ENCODE measurements around the gene PLD4.

The PLD4 gene, protein sequence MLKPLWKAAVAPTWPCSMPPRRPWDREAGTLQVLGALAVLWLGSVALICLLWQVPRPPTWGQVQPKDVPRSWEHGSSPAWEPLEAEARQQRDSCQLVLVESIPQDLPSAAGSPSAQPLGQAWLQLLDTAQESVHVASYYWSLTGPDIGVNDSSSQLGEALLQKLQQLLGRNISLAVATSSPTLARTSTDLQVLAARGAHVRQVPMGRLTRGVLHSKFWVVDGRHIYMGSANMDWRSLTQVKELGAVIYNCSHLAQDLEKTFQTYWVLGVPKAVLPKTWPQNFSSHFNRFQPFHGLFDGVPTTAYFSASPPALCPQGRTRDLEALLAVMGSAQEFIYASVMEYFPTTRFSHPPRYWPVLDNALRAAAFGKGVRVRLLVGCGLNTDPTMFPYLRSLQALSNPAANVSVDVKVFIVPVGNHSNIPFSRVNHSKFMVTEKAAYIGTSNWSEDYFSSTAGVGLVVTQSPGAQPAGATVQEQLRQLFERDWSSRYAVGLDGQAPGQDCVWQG

GRCh38 chr14:104924421-104925213 is at the start of gene PLD4:
Gene PLD4 (plus strand): TSS chr14:104924879. CDS start chr14:104927141, 2,262 bp downstream.
- POLR2A ChIA-PET = no interaction called here
- DNase-seq (ENCODE audit: low read depth, low spot score) = no peak
- CTCF ChIA-PET = interaction anchor here (0.9 to 3.9 kb wide), 4 partner anchors 9 to 120 kb away, joined by 3 to 14 read pairs (median 7); no protein-coding TSS in a partner anchor
- H3K4me3 ChIP-seq (ENCODE audit: low read depth, low read length) = no peak within 1 kb of the TSS
- TF ChIP-seq CTCF (IDR thresholded peaks at IDR 0.05; ENCODE audit: insufficient read depth, low read length, missing control alignments) = no peak

- DNase-seq (ENCODE audit: low read depth, low spot score) = no peak
- POLR2A ChIA-PET = no interaction called here
Measured at GRCh38 chr14:104875412-104875751, 49.3 kb upstream of the PLD4 start.

GRCh38 chr14:104875811-104876210 is 48.9 kb upstream of the PLD4 start:
- TF ChIP-seq CTCF (IDR thresholded peaks at IDR 0.05; ENCODE audit: insufficient read depth, low read length, missing control alignments) = no peak
- CTCF ChIA-PET = interaction anchor here (1.1 to 1.7 kb wide), 3 partner anchors 21 to 106 kb away, joined by 3 to 6 read pairs (median 3); no protein-coding TSS in a partner anchor
- no peak overlapping the region for H3K4me3 ChIP-seq (ENCODE audit: low read depth, low read length)
- POLR2A ChIA-PET = no interaction called here
- DNase-seq (ENCODE audit: low read depth, low spot score) = no peak

More at GRCh38 chr14:104875412-104875751, 49.3 kb upstream of the PLD4 start:
- CTCF ChIA-PET = interaction anchor here (1.1 kb wide), 1 partner anchor 105 kb away, joined by 3 read pairs; no protein-coding TSS in a partner anchor
- no peak overlapping the region for H3K4me3 ChIP-seq (ENCODE audit: low read depth, low read length)
- no peak for TF ChIP-seq CTCF (IDR thresholded peaks at IDR 0.05; ENCODE audit: insufficient read depth, low read length, missing control alignments)

GRCh38 chr14:104876251-104876699 is 48.4 kb upstream of the PLD4 start:
- TF ChIP-seq CTCF (IDR thresholded peaks at IDR 0.05; ENCODE audit: insufficient read depth, low read length, missing control alignments) = no peak
- ChIA-PET CTCF (interaction anchor here (1.2 to 1.7 kb wide), 2 partner anchors 20 to 22 kb away, joined by 3 to 6 read pairs; no protein-coding TSS in a partner anchor), POLR2A (no interaction called here)
- H3K4me3 ChIP-seq (ENCODE audit: low read depth, low read length) = no peak overlapping the region
- DNase-seq (ENCODE audit: low read depth, low spot score) = no peak

DNA sequence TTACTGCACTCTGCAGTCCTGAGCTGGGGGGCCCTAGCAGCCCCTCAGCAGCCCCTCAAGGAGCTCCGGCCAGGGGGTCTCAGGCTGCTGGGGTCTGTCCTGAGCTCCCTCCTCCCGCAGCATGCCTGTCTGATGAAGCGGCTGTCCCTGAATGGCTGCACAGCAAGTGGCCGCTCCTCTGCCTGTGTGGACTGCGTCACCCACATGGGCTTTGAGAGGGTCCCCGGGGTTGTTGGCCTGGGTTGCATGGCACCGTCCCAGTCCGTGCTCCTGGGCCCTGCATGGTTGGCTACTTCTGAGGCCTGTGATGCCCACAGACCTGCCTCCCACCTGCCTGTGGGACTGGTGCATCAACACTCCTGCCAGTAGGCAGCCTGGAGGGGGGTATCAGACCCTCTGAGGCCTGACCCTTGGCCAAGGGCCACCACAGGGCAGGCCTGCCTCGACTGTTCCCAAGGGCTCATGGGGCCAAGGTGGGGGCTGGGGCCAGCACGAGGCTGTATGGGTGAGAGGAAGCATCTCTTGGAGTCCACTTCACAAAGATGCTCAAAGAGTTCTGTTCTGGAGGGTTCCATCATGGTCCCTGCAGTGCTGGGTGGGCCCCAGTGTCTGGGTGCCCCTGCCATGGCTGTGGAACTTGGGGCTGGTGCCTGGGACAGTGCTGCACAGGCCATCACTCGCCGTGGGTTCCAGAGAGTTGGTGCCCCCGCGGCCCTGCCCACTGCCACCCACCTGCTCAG is 47.4 kb upstream of the PLD4 start:
- POLR2A ChIA-PET = no interaction called here
- CTCF ChIA-PET = interaction anchor here (1.2 to 1.7 kb wide), 2 partner anchors 19 to 21 kb away, joined by 3 to 6 read pairs; no protein-coding TSS in a partner anchor
- TF ChIP-seq CTCF (IDR thresholded peaks at IDR 0.05; ENCODE audit: insufficient read depth, low read length, missing control alignments) = no peak
- no peak overlapping the region for H3K4me3 ChIP-seq (ENCODE audit: low read depth, low read length)
- DNase-seq (ENCODE audit: low read depth, low spot score) = no peak
